ENCODE results near the gene C1orf226. TPM values are rescaled to one million over a fixed set of nuclear protein-coding genes. Genes with fewer than 3 reads are reported as not detected.
A peak's percentile ranks its signal among the peaks of the same experiment; 100 is the strongest.

Gene C1orf226
- total and polyA plus RNA-seq, 4 donors, result 2.2 to 25.2 (median 10.8) TPM

DNA sequence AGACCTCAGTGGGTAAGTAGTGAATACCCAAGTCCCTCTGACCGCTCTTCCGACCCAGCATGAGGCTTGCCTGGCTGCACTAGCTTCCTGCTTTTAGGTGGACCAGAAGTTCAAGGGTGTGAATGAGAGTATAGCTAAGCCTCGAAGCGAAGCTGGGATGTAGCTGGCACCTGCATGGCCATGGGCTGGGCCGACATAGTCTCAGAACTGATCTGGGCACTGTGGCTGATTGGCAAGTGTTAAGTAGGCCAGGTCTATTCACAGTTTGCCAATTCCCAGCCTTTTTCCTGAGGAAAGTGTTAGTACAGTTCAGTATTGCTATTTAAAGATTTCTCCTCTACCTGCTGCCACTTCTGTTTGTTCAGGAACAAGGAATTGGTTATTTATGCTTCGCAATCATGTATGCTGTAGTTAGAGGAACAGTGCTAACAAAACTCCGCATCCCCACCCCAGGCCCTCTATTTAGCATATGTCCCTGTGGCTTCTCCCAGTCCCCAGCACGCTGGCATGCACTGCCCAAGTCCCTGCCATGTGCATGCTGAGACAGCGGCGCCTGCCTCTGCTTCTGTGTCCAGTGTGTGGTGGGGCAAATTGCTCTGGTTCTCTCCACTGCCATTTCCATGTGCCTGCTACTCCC is 21.2 kb upstream of the C1orf226 start:
- no peak for DNase-seq (ENCODE audit: low spot score)
- Histone ChIP-seq H3K9me3 (ENCODE audit: control insufficient read depth in 4 of 4, low read length in 3 of 4) (no peaks in the 10 kb centered on the region), H3K27me3 (ENCODE audit: control insufficient read depth in 4 of 4, insufficient read depth in 4 of 4, low read length in 3 of 4) (no peaks in the 10 kb centered on the region), H3K27ac (ENCODE audit: low read depth in 1 of 2, low read length in 2 of 2) (peak overlapping the region; percentile 35 to 47), H3K9ac (ENCODE audit: low read depth in 1 of 2, low read length in 2 of 2) (no peak overlapping the region), H3K36me3 (ENCODE audit: control insufficient read depth in 4 of 4, insufficient read depth in 3 of 4, low read depth in 1 of 4, low read length in 3 of 4) (peaks cover 2 to 20% (median 13%) of the 10 kb centered on the region in 4 donors), H3K4me1 (ENCODE audit: control insufficient read depth in 4 of 4, insufficient read depth in 4 of 4, low read length in 3 of 4) (peaks cover 8 to 38% (median 20%) of the 10 kb centered on the region in 4 donors), H3K4me3 (ENCODE audit: low read depth in 1 of 3, low read length in 3 of 3) (no peak overlapping the region)
- TF ChIP-seq JUND (IDR thresholded peaks at IDR 0.05), result no peak
- no peak for TF ChIP-seq GABPA (IDR thresholded peaks at IDR 0.05 in 1 of 2, conservative IDR thresholded peaks at IDR 0.05 in 1 of 2)
- TF ChIP-seq TAF1 (conservative IDR thresholded peaks at IDR 0.05), result no peak
- TF ChIP-seq FOXA2 (IDR thresholded peaks at IDR 0.05), result no peak
- TF ChIP-seq RXRA (IDR thresholded peaks at IDR 0.05), result no peak
- TF ChIP-seq, protein P1, sequence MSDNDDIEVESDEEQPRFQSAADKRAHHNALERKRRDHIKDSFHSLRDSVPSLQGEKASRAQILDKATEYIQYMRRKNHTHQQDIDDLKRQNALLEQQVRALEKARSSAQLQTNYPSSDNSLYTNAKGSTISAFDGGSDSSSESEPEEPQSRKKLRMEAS (IDR thresholded peaks at IDR 0.05), result no peak
- no peak for TF ChIP-seq RAD21 (IDR thresholded peaks at IDR 0.05)
- 82% methylated on average over 10 of the region's 10 CpGs for WGBS

GRCh38 chr1:162360874-162361260 is 20.7 kb upstream of the C1orf226 start:
- no peaks in the 10 kb centered on the region for H3K9me3 ChIP-seq (ENCODE audit: control insufficient read depth in 4 of 4, low read length in 3 of 4)
- WGBS, result 53% methylated on average over 4 of the region's 4 CpGs
- peaks cover 8 to 43% (median 25%) of the 10 kb centered on the region in 4 donors for H3K4me1 ChIP-seq (ENCODE audit: control insufficient read depth in 4 of 4, insufficient read depth in 4 of 4, low read length in 3 of 4)
- TF ChIP-seq GABPA (IDR thresholded peaks at IDR 0.05 in 1 of 2, conservative IDR thresholded peaks at IDR 0.05 in 1 of 2) (no peak), FOXA2 (IDR thresholded peaks at IDR 0.05) (peak; percentile 61), HNF4A (conservative IDR thresholded peaks at IDR 0.05) (peak; percentile 90 to 94), JUND (IDR thresholded peaks at IDR 0.05) (peak; percentile 21 to 57), SP1 (IDR thresholded peaks at IDR 0.05) (peak; percentile 92), HNF4G (IDR thresholded peaks at IDR 0.05) (peak; percentile 36), RXRA (IDR thresholded peaks at IDR 0.05) (peak; percentile 71 to 93), RAD21 (IDR thresholded peaks at IDR 0.05) (peak in 1 of 2 donors; percentile 33), TAF1 (conservative IDR thresholded peaks at IDR 0.05) (no peak), YY1 (IDR thresholded peaks at IDR 0.05) (peak; percentile 59)
- TF ChIP-seq, protein P1 (IDR thresholded peaks at IDR 0.05), result peak; percentile 50
- TF ChIP-seq, protein P2, sequence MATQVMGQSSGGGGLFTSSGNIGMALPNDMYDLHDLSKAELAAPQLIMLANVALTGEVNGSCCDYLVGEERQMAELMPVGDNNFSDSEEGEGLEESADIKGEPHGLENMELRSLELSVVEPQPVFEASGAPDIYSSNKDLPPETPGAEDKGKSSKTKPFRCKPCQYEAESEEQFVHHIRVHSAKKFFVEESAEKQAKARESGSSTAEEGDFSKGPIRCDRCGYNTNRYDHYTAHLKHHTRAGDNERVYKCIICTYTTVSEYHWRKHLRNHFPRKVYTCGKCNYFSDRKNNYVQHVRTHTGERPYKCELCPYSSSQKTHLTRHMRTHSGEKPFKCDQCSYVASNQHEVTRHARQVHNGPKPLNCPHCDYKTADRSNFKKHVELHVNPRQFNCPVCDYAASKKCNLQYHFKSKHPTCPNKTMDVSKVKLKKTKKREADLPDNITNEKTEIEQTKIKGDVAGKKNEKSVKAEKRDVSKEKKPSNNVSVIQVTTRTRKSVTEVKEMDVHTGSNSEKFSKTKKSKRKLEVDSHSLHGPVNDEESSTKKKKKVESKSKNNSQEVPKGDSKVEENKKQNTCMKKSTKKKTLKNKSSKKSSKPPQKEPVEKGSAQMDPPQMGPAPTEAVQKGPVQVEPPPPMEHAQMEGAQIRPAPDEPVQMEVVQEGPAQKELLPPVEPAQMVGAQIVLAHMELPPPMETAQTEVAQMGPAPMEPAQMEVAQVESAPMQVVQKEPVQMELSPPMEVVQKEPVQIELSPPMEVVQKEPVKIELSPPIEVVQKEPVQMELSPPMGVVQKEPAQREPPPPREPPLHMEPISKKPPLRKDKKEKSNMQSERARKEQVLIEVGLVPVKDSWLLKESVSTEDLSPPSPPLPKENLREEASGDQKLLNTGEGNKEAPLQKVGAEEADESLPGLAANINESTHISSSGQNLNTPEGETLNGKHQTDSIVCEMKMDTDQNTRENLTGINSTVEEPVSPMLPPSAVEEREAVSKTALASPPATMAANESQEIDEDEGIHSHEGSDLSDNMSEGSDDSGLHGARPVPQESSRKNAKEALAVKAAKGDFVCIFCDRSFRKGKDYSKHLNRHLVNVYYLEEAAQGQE (IDR thresholded peaks at IDR 0.05), result no peak
- no peak overlapping the region for H3K4me3 ChIP-seq (ENCODE audit: low read depth in 1 of 3, low read length in 3 of 3)
- H3K9ac ChIP-seq (ENCODE audit: low read depth in 1 of 2, low read length in 2 of 2), result no peak overlapping the region
- peak overlapping the region; percentile 35 to 47 for H3K27ac ChIP-seq (ENCODE audit: low read depth in 1 of 2, low read length in 2 of 2)
- DNase-seq (ENCODE audit: low spot score), result no peak
- H3K36me3 ChIP-seq (ENCODE audit: control insufficient read depth in 4 of 4, insufficient read depth in 3 of 4, low read depth in 1 of 4, low read length in 3 of 4), result peaks cover 0 to 16% (median 8%) of the 10 kb centered on the region in 4 donors
- no peaks in the 10 kb centered on the region for H3K27me3 ChIP-seq (ENCODE audit: control insufficient read depth in 4 of 4, insufficient read depth in 4 of 4, low read length in 3 of 4)

DNA sequence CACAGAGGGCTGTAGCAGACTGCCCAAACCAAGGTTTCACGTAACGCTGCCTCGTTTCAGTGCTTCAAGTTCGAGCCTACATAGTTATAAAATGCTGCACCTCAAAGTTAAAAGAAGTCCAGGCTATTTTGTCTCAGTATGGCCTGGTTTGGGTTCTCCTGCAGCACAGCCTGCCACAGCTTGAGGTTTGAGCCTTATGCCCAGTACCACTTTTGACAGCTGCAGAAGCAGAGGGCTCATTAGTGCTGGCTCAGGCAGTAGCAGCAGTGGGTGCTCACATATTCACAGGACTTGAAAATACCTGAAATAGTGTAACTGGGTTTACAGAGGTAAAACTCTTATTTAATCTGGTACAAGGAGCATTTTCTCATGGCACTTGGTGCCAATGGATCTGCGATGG is 20.2 kb upstream of the C1orf226 start:
- Histone ChIP-seq H3K4me3 (ENCODE audit: low read depth in 1 of 3, low read length in 3 of 3) (no peak overlapping the region), H3K9me3 (ENCODE audit: control insufficient read depth in 4 of 4, low read length in 3 of 4) (no peaks in the 10 kb centered on the region), H3K9ac (ENCODE audit: low read depth in 1 of 2, low read length in 2 of 2) (no peak overlapping the region), H3K27me3 (ENCODE audit: control insufficient read depth in 4 of 4, insufficient read depth in 4 of 4, low read length in 3 of 4) (no peaks in the 10 kb centered on the region), H3K36me3 (ENCODE audit: control insufficient read depth in 4 of 4, insufficient read depth in 3 of 4, low read depth in 1 of 4, low read length in 3 of 4) (peaks cover 0 to 11% (median 6%) of the 10 kb centered on the region in 4 donors), H3K4me1 (ENCODE audit: control insufficient read depth in 4 of 4, insufficient read depth in 4 of 4, low read length in 3 of 4) (peaks cover 8 to 48% (median 29%) of the 10 kb centered on the region in 4 donors), H3K27ac (ENCODE audit: low read depth in 1 of 2, low read length in 2 of 2) (peak overlapping the region; percentile 24 to 37)
- 96% methylated on average over 5 of the region's 5 CpGs for WGBS
- no peak for DNase-seq (ENCODE audit: low spot score)
- TF ChIP-seq EGR1 (IDR thresholded peaks at IDR 0.05; ENCODE audit: low read depth in 2 of 2), result no peak
- no peak for TF ChIP-seq ZBTB33 (IDR thresholded peaks at IDR 0.05)
- TF ChIP-seq, protein P2 (IDR thresholded peaks at IDR 0.05), result no peak
- no peak for TF ChIP-seq FOXA2 (IDR thresholded peaks at IDR 0.05)
- TF ChIP-seq, protein P3, sequence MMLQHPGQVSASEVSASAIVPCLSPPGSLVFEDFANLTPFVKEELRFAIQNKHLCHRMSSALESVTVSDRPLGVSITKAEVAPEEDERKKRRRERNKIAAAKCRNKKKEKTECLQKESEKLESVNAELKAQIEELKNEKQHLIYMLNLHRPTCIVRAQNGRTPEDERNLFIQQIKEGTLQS (IDR thresholded peaks at IDR 0.05), result no peak
- TF ChIP-seq JUND (IDR thresholded peaks at IDR 0.05), result no peak
- TF ChIP-seq, protein P1 (IDR thresholded peaks at IDR 0.05), result no peak

All from liver (tissue), 9 donors.